GM18861 (cell line): ENCODE results near the gene DCDC2C.

ENCODE experiments used
- ATAC-seq: cut with Tn5 transposase; IDR thresholded peaks from one replicate; pipeline ENCODE4 v1.9.1; 2021; ENCODE audit not compliant: unreplicated experiment

The DCDC2C gene

DNA sequence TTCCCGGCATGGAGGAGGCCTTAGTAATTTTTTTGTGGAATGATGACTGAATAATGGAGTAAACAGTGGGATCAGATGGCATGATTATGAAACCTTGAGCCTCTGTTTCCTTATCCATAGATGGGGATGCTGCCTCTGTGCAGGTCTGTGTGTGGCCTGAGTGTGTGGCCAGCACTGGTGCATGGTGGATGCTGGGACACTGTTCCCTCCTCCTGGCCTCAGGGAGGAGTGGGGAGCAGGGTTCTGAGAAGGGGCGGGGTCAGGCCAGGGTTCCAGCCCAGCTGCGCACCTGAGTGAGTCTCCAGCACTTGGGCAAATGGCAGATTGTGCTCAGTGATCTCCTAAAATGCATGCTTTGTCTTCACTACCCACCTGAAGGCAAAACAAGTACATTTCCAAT is 66.4 kb downstream of the DCDC2C start:
- no peak for ATAC-seq

DNA sequence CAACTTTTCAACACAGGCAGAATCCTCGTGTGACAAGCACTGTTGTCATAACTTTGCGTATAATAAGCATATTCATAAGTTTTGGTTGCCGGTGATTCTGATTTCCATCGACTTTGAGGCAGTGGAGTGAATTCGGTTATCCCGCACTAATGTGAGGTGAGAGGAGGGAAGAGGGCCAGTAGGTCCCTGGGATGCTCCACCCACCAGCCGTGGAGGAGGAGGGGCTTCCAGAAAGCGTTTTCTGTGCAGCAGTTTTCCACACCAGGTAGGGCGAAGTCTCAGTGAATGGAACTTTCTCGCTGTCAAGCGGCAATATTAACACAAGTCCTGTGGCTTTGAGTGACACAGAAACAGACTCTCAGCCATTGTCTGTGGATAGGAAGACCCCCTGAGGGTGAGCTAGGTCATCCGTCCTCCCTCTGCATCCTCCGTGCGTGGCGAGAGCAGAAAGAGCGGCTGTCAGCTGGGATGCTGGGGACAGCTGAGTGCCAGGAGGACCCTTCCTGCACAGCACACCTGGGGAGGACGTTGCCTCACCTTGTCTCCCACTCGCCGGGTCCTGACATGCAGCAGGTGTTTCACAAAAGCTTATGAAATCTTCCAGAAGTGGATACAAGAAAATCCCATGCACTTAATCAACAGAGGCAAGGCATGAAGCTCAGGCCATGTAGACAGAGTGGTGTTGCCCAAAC is 67.5 kb downstream of the DCDC2C start:
- no peak for ATAC-seq

DNA sequence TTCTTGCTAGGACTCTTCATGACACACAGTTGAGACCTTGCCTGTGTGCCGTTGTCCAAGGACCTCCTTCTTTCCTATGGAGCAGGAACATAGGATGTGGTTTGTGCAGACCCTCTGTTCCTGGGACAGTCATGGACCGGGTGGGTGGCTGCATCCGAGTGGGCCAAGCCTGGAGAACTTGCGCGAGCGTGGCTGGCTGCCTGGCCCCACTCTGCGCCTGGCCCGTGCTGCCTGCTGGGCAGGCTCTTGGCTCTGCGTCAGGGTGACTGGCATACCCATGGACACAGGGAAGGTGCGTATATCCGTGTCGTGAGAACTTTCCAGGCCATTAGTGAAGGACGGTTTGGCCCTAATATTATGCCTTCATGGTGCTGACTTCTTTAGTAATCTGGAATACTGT is 68.2 kb downstream of the DCDC2C start:
- ATAC-seq = no peak

DNA sequence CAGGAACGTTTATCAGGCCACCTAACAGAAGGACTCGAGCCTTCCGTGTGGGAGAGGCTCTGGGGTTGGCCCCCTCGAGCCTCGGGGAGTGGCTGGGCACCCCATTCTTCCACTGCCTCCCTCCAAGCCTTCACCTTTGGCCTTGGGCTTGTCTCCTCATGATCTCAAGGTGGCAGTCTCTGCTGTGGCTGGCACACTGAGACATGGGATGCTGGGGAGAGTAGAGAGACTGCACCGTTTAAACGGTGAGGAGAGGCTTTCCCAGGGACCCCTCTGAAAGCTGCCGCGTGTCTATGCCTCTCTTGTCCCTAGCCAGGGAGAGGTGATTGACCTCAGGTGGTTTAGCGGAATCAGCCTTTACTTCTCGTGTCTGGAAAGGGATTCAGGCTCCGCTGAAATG is 71.0 kb downstream of the DCDC2C start:
- no peak for ATAC-seq

DNA sequence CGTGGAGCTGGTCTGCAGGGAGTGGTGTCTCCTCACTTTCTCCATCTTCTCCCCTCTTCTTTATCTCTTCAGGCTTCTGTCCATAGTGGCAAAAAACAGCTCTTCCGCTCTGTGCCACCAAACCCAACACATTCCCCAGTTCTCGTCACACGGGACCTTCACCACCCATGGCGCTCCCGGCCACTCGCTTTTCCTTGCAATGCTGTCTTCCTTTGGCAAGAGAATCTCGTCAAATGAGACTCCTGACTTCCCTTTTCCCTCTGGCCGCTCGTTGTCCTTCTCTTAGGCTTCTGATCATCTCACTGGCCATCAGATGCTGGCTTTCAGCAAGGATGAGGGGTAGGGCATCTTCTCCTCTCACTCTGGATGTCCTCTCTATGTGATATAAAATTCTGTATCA is 72.9 kb downstream of the DCDC2C start:
- ATAC-seq = no peak

DNA sequence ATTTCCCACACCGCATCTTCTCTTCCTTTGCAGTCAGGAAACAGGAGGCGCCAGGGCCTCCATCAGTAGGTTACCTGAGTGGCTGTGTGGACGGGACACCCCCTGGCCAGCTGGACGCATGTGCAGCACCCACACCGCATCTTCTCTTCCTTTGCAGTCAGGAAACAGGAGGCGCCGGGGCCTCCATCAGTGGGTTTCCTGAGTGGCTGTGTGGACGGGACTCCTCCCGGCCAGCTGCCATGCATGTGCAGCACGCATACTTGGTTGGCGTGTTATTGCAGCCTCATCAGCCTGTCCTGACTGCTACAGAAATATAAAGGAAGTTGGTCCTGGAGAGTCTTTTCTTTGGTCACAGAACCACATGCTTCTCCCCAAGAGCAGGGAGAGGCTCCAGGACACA is 74.6 kb downstream of the DCDC2C start:
- no peak for ATAC-seq

DNA sequence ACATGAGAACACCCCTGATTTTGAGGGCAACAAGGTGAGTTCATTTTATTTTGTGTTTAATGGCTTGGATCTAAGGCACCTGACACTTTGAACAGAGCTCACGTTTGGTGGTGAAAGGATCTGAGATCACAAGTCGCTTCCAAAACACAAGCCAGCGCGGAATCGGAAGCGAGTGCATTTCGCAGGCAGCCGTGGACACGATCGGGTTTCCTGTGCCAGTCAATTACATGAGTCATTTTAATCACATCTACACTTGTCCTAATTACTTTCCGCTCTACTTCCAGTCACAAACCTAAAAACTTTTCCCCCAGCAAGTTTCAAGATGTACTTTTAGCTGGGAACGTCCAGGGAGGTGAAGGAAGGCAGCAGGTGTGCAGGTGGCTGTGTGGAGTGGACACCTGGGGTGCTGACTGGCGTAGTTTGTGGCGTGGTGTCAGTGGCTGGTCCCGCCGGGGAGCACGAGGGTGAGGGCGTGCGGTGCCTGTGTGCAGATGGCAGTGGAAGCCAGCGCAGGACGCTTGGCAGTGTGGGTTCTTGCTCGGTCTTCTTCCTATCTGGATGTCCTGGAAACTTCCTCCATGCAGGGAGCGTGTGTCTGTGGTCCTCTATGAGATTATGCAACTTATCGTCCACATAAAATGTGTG is 75.6 kb downstream of the DCDC2C start:
- ATAC-seq = no peak

DNA sequence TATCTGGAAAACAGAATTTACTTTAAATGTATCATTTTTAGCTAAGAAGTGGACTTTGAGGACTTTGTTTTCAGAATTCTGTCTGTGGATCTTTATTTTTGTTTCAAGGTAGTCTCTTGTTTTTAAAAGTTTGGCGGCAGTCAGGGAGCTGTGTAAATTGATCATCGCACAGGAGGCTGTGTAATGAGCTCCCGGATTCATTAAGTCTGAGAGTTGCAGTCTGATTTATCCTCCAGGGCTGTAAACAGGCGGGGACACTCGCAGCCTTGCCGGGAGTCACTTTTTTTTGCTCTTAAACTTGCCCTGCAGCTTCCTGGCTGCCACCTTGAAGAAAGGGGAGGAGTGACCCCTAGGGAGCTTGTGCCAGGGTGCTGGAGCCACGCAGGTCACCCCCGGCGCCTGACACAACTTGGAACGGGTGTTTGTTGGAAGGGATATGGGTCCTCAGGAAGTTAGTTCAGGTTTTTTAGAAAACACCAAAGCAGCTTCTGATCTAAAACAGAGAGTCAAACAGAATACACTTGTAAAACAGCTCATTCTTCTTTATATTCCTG is 76.2 kb downstream of the DCDC2C start:
- no peak for ATAC-seq

DNA sequence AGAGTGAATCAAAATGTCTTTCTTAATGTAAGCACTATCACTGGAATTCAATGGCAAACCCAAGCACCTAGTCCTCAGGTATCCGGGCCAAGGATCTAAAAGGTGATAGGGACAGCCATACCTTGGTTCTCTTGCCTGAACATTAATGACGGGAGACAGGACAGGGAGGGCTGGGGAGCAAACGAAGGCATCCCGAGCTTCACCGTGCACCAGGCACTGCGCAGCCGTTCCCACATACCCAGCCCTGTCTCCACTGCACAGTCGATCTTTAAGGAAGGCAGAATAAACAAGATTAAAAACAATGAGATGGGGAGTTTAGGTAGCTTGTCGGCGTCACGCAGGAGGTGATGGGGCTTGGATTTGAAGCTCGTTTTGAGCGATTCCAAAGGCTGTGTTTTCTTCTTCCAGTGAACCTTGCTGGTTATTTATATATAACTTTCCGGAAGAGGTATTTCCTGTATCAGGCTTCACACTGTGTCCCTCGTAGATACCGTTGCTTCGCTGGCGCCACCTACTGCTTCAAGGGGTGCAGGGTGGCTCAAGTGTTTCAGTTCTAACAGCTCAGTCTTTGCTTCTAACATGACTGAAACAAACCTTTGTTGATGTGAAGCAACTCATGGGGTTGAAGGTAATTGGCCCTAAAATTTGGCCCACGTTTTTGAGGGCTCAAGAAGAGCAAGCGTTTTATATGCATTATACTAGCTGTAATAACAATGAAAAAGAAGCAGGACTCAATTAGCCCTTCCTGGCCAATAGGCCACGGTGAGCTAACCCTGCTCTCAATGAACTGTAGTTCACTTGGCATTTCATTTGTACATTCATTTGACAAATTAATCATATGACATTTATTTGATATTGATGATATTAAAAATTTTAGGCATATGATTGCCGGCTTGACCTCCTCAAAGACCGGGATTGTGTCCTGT is 77.4 kb downstream of the DCDC2C start:
- ATAC-seq = peak; percentile 100

DNA sequence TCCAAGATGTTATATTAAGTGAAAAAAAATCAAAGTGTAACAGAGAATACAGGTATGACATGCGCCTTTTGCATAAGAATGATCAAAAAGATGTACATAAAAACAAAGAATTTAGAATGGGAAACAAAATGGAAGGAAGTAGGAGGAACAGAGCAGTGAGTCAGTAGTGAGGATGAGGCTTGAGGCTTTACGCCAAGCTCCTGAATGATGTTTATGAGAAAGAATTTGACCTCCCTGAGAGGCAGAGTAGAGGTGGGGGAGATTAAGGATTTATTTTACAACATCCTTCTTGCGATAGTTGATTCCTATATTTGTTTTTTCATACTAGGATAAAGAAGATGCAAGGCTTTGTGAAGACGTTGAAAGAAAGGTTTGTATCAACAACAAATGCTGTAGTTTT is 81.4 kb downstream of the DCDC2C start:
- no peak for ATAC-seq

DNA sequence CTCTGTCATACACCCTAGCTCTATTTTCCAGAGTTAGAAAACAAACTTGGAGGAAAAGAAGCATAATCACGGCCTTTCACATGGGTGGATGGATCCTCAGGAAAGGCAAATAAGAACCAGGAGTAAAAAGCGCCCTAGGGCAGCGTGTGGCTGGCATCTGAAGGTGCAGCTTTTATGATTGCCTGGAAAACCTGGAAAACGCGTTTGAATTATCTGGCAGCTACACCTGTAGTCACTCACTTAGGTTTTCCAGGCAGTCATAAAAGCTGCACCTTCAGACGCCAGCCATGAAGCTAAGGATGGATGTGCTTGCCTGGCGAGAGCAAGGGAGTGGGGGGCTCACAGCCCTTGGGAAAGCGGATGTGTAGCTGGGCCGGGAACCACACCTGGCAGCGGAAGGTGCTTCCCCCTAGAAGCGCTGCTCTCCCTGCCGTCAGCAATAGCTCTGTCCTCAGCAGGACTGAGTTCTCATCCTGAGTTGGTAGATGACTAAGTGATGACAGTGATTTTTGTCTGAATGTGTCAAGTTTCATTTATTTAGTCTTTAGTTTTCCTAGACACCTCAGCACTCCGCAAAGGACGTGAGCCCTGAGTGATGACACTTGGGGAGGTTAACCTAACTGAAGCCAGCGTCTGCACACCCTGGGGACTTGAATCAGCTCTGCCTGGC is 82.0 kb downstream of the DCDC2C start:
- no peak for ATAC-seq

DNA sequence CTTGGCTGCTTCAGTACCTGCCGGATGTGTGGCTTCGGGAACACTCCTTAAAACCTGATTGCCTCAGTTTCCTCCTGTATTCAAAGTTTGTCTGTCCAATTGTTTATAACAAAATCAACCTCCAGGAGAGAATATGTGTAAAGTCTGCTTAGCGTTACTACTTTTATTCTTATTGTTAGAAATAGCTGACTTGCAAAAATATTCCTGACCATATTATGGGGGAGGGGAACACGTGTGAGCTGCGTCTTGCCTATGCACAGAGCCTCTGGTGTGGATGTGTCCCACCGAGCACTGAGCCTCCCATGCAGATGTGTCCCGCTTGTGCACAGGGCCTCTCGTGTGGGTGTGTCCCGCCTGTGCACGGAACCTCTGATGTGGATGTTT is 82.5 kb downstream of the DCDC2C start:
- no peak for ATAC-seq

DNA sequence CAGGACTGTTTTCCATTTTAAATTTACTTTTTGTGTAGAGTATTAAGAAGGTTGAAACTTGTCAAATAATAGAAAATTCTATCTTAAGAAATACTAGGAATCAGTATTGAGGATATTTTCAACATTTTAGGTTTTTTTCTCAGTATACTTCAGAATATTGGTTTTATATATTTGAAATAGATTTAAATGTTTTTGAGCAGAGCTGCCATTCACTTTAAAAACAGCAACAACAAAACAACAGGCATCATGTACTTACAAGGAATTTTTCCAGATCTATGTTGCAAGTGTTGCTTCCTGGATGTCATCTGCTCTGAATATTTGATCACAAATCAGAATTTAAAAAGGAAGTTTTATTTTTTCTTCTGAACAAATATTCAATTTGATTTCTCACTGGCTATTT is 84.4 kb downstream of the DCDC2C start:
- ATAC-seq = no peak

DNA sequence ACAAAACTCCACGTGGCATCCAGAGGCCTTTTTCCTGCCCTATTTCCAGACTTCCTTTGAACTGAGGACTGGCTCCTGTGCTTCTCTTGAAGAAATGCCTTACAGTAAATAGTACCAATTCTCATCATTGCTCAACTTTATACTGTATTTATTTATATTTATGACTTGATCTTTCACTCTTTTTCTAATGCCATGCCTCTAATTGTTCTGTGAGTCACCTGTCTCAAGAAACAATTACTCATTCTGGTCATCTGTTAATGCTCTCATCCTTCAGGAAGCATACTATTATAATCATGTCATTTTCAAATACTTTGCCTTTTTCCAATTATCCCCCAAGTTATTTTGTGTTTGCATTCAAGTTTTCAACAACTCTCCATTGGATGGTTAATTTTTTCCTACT is 85.9 kb downstream of the DCDC2C start:
- ATAC-seq = no peak

DNA sequence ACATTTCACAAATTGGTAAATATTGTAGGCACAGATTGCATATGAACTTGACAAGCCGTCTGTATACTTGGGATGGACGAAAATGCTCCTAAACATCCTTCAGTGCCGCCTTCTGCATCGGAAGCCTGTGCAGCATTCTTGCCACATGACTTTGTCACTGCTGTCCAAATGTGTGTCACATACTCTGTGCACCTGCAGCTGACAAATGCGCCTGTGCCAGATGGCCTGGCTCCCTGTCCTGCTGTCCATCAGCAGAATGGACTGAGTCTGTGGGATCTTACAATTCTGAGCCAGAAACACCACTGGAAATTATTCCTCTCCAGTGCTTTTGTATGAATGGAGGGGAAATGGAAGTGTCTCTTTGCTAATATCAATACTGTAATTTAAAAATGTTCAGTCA is 89.9 kb downstream of the DCDC2C start:
- no peak for ATAC-seq

DNA sequence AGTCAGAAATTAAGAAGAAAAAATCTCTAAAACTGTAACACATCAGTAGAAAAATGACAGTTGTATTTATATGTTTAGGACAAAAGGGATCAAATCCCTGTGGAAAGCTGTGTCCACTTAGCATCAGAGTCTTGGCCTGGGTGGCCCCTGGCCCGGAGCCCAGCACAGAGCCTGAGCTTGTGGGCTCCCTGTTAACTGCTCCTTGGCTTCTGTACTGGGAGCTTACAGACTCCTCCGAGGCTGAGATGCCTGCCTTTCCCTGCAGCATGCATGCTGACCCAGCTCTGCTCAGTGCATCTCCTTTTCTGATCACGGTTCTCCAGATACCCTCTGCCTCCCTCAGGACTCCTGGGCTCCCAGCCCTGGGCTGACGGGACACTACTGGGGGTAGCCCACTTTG is 98.1 kb downstream of the DCDC2C start:
- no peak for ATAC-seq

DNA sequence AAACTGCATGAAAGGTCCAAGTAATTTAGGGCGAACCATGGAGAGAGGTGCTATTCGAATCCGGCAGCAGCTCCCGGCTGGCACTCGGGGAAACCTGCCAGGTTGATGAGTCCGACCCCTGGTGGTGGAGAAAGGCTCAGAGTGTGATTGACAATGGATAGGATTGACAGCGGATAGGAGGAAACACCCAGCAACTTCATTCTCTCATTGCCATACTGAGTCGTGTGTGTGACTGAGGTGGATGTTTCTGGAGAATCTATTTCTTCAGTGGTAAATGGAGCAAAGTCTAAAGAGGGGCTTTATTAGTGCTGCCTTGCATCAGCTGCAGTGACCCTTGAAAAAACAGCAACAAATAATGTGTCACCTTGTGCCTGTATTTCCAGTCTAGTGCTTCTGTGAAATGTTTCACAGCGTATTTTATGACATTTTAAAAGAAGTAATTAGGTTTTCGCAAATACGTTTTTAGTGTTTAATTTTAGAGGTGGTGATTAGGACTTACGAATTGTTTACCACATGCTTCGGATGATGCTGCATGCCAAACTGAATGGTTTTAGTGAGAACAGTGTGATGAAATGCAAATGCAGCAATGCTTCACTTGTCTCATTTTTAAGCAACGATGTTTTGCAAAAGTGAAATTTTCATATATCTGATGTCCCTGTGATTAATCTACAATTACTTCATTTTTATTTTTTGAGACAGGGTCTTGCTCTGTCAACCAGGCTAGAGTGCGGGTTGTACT is 102.0 kb downstream of the DCDC2C start:
- ATAC-seq = no peak

DNA sequence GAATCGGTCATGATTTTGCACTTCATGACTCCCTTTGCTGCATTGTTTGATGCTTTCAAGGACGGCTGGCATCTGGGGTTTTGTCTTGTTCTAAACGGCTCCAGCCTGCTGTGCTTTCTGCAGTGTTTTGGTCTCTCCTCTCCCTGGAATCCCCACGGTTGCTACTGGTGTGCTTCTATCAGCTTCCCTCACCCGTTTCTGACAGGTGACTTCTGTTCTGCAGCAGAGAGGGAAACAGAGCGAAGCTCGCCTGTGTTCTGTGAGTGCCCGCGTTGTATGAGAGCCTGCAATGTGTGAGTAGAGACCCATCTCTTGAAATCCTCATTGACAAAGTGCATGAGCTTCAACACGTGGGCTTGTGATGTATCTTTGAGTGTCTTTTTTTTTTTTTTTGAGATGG is 102.8 kb downstream of the DCDC2C start:
- ATAC-seq = no peak

DNA sequence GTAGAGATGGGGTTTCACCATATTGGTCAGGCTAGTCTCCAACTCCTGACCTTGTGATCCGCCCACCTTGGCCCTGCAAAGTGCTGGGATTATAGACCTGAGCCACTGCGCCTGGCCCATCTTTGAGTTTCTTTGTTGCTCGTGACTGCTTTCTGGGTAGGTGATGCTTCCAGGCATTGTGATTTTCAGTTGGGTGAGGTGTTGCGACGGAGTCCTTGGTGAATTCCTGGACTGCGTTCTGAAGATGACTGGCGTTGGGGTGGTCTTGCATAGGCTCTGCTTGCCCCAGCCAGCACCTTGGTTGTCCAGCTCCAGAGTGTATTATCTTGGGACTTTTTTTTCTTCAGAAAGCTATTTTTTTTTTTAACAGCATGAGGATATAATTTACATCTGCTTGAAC is 103.4 kb downstream of the DCDC2C start:
- ATAC-seq = no peak

DNA sequence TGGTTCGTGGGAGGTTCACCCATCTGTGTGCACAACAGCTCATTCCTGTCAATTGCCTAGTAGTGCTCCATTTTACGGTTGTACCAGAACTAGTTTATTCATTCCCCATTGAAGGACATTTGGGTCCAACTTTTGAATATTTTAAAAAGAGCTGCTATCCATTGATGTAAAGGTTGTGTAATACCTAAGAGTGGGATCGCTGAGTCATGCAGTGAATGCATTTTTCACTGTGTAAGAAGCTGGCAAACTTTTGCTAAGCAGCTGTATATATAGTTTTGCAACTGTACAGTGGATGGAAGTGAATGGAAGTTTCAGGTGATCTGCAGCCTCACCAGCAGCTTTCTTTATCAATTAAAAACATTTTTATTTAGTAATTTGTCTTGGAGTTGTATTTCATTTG is 104.5 kb downstream of the DCDC2C start:
- no peak for ATAC-seq
